Measurements from ENCODE around the gene NRXN3. TPM values are rescaled to one million over a fixed set of nuclear protein-coding genes. Genes with fewer than 3 reads are reported as not detected.

Gene NRXN3
- total RNA-seq, 2 donors from 2014 or later = 1.6 to 1.9 TPM

GRCh38 chr14:78307671-78308070 is 137.5 kb downstream of the NRXN3 start:
- intact Hi-C loops (cut with DNase I) = no loop called here
- no peak for DNase-seq
- no peak for ATAC-seq

DNA sequence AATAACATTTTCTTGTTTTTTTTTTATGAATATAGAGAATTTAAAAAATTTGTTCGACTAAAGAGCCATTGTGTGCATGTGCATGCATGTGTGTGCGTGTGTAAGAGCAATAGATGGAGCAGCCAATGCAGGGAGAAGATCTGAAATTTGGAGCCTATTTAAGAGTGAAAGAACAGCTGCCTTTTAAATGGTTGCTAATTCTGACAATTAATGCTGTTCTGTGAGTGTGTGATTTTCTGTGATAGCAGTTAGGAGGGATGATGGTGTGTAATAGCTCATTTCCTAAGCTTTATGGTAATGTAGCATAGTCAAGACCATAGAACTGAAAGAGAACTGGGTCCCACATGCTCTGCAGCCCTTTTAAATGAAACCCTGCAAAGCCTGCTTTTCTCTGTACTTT is 137.9 kb downstream of the NRXN3 start:
- DNase-seq (no peak), ATAC-seq (no peak)
- intact Hi-C loops (cut with DNase I) = no loop called here

DNA sequence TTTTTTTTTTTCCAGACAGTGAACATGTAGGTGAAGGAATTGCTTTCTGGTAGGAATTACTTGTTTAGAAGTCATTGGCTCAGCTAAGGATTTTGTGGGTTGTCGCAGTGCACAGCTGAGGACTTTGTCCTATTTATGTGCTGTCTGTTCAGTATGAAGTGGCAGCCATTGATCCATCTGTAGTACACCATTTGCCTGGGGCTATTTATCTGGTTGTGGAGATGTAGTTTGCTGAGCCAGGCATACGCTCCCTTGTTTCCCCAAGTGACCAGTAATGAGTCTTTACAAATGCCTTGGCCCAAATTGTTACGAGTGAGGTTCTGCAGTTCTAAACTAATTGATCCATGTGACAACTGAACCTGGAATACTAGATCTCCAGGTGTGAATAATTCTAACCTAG is 140.1 kb downstream of the NRXN3 start:
- intact Hi-C loops (cut with DNase I) = no loop called here
- ATAC-seq (no peak), DNase-seq (no peak)

DNA sequence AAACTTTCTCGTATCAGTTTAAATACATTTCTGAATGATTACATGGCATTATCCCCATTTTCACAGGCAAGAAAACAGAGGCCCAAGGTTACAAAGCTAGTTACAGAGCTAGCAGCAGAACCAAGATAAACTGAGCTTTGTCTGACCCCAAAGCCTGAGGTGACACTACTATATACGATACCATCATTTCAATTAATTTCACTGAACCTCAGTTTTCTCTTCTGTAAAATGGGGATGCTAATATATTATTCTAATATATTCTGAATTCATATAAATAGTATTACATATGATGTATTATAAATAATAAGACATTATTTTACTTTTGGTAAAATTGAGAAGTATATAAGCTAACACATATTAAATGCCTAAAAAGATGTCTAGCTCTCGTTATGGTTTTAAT is 143.3 kb downstream of the NRXN3 start:
- ATAC-seq = no peak
- intact Hi-C loops (cut with DNase I) = no loop called here

GRCh38 chr14:78314484-78314883 is 144.3 kb downstream of the NRXN3 start:
- DNase-seq (no peak), ATAC-seq (no peak)
- intact Hi-C loops (cut with DNase I) = no loop called here

More for the DNA sequence above, 143.3 kb downstream of the NRXN3 start:
- no peak for DNase-seq

DNA sequence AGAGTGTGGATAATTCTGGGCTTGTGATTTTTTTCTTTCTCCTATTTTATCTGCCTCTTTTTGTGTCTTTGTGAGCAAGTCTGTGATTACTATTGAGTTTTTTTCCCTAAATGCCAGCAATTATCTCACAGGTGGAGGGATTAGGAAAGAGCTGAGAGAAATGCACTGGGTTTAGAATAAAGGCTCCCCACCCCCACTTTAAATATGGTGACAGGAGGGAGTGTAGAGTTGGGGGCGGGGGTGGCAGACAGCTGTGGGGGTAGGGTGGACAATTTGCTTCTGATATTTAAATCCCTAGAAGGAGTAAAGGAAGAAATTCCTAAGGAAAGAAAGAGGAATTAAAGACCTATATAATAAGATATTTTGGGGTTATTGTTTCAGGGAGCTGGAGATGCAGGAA is 145.9 kb downstream of the NRXN3 start:
- ATAC-seq (no peak), DNase-seq (no peak)
- intact Hi-C loops (cut with DNase I) = no loop called here

- intact Hi-C loops (cut with DNase I) = no loop called here
- ATAC-seq (no peak), DNase-seq (no peak)
Measured at GRCh38 chr14:78316786-78317185, 146.6 kb downstream of the NRXN3 start.

DNA sequence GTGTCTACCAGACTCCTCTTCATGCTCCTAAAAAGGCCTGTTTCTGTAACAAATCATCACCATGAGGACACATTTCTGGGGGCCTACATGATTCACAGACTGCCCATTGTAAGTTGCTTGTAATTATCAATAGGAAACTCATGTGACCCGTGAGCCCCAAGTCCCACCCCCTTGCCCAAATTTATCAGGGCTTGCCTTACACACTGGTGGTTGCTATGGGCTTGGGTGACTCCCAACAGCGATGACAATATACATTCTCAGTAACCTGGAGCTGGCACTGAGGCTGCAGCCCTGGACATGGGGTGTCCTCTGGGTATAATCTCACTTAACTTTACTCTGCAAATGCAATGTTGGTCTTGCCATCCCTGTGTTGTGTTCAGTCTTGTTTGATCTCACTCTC is 149.2 kb downstream of the NRXN3 start:
- intact Hi-C loops (cut with DNase I) = no loop called here

DNA sequence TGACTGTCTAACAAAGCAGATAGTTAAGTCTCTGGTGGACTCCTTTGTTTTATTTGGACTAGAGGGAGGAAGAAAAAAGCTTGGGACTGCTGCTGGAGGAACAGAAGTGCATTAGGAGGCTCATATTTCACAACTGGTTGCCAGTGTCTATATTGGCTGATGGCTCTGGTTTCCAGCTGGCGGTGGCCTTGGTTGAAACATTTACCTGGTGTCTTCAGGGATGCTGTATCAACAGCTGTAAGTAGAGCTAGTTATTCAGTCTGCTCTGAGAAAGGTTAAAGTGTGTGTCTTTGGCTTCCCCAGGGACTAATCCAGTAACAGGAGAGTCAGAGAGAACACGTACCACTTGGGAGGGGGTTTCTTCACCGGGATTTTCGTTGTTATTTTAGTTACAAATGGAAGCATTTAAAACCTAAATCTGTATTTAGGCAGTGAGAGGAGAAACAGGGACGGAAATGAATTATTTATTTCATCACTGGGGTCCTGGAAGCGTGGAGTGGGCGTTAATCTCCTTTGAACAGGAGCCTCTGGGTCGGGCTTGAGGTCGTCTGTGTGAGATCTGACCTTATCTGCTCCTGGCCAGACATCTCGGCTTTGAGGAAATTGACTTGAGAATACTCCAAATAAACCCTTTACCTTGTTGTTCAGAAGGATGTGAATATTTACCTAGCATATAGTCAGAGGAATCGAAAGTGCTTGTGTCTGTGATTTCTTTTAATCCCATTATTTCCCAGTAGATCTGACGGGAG is 149.9 kb downstream of the NRXN3 start:
- intact Hi-C loops (cut with DNase I) = no loop called here
- ATAC-seq (no peak), DNase-seq (no peak)

More for the DNA sequence above, 149.2 kb downstream of the NRXN3 start:
- DNase-seq (no peak), ATAC-seq (no peak)

GRCh38 chr14:78324353-78324752 is 154.2 kb downstream of the NRXN3 start:
- DNase-seq (no peak), ATAC-seq (no peak)
- intact Hi-C loops (cut with DNase I) = no loop called here

- ATAC-seq = no peak
- DNase-seq = no peak
- intact Hi-C loops (cut with DNase I) = no loop called here
Measured at GRCh38 chr14:78325911-78326310, 155.7 kb downstream of the NRXN3 start.

GRCh38 chr14:78327426-78328221 is 157.5 kb downstream of the NRXN3 start:
- no peak for DNase-seq
- intact Hi-C loops (cut with DNase I) = no loop called here
- no peak for ATAC-seq

GRCh38 chr14:78329371-78329770 is 159.2 kb downstream of the NRXN3 start:
- DNase-seq = no peak
- ATAC-seq = no peak
- intact Hi-C loops (cut with DNase I) = no loop called here

GRCh38 chr14:78335531-78335930 is 165.4 kb downstream of the NRXN3 start:
- no peak for DNase-seq
- no peak for ATAC-seq
- intact Hi-C loops (cut with DNase I) = no loop called here

DNA sequence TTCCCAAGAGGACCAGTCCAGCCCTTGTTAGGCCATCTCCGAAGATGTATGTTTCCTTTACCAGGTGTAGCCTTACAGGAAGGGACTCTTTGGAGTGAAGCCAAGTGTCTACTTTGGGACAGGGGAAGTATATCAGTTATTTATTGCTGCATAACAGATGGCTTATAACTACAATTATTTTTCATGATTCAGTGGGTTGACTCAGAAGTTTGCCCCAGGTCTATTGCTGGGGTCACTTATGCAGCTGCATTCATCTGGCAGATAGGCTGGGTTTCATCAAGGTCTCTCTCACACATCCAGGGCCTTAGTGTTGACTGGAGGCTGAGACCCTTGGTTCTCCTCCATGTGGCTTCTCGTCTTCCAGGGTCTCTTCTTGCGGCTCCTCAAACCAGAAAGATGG is 170.1 kb downstream of the NRXN3 start:
- intact Hi-C loops (cut with DNase I) = no loop called here
- no peak for DNase-seq
- ATAC-seq = no peak

GRCh38 chr14:78341827-78342389 is 171.7 kb downstream of the NRXN3 start:
- ATAC-seq (no peak), DNase-seq (no peak)
- intact Hi-C loops (cut with DNase I) = no loop called here

DNA sequence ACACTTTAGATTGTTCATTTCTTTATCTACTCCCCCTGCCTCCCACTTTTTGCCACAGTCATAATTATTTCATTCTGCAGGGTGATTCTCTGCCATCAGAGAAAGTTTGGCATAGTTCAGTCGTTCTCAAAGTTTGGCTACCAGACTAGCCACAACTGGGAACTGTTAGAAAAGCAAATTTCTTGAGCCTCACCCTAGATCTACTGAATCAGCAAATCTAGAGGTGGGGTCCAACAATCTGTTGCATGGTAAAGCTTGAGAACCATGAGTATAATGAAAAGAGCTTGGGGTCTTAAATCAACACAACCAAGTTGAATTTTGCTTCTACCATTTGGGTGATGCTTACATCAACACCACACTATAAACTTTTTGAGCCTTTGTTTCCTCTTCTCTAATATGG is 172.7 kb downstream of the NRXN3 start:
- intact Hi-C loops (cut with DNase I) = no loop called here
- no peak for ATAC-seq
- no peak for DNase-seq

DNA sequence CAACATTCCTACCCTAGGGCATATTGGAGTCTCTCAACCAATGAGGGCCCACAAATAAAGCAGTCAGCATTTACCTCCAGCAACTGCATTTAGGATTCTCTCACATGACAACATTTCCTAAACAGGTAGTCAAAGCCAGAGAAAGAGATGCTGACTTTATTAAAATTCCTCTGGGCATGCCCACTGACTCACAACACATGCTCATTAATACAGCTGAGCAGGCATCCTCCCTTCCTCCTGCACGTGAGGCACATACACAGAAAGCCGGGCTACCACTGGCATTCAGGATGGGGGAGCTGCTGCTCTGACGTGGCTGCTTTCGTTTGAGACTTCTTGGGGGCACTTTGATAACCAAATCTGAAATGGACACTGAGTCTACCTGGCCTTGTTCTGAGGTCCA is 174.1 kb downstream of the NRXN3 start:
- intact Hi-C loops (cut with DNase I) = no loop called here
- DNase-seq (no peak), ATAC-seq (no peak)

GRCh38 chr14:78345131-78345744 is 175.1 kb downstream of the NRXN3 start:
- ATAC-seq = no peak
- no peak for DNase-seq
- intact Hi-C loops (cut with DNase I) = no loop called here

DNA sequence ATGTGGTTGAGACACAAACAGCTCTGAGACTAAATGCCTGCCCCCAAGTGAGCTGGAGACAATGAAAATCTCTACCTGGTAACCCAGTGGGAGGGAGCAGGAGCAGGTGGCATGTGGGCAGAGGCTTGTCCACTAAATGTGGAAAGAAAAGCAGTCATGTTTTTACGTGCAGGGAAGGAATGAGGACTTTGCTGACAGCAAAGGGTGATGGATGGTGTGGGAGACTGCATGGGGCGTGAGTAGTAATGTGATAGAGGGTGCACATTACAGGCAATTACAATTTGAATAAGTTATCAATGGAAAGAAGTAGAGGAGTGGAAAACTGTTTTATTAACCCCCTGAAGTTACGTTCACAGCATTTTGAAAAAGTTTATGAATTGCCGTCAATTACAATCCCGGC is 176.6 kb downstream of the NRXN3 start:
- ATAC-seq (no peak), DNase-seq (no peak)
- intact Hi-C loops (cut with DNase I) = no loop called here
